Spleen (tissue), 7 donors: ENCODE data around the gene CABLES1.

Experiments
- POLR2A ChIP-seq, 3 donors: fragments of 450-650 bp; IDR thresholded peaks; one replicate each; pipeline ENCODE4 v1.5.1; 2017; ENCODE audit warnings: antibody characterized with exemption in 3 of 3, mild to moderate bottlenecking in 1 of 3
- POLR2AphosphoS5 ChIP-seq, 3 donors: sonication (generic); formaldehyde crosslinking; IDR thresholded peaks; one replicate each; pipeline ENCODE4 v1.5.1; 2017; ENCODE audit warnings: antibody characterized with exemption in 3 of 3
- TF ChIP-seq, protein P1 (sequence below), 11 experiments: fragments of 200-600 bp in 7 of 11; fragments of 450-650 bp in 4 of 11; sonication (generic) in 4 of 11; IDR thresholded peaks in 8 of 11; conservative IDR thresholded peaks in 3 of 11; 1 replicate in 7 of 11; 2 replicates in 4 of 11; pipeline versions ENCODE4 v1.4.0 to v1.8.0; 2016 to 2021; ENCODE audit warnings: antibody characterized with exemption in 11 of 11, inconsistent platforms in 4 of 11, mild to moderate bottlenecking in 1 of 11
- donor health status: DM: no; HTN: no; CAD: no; lungs with moderate emphysema.
- donor health status: DM: no; HTN: no; CAD: no.
- donor health status: DM: no; HTN: no; CAD: no.

- TF ChIP-seq, protein P1, sequence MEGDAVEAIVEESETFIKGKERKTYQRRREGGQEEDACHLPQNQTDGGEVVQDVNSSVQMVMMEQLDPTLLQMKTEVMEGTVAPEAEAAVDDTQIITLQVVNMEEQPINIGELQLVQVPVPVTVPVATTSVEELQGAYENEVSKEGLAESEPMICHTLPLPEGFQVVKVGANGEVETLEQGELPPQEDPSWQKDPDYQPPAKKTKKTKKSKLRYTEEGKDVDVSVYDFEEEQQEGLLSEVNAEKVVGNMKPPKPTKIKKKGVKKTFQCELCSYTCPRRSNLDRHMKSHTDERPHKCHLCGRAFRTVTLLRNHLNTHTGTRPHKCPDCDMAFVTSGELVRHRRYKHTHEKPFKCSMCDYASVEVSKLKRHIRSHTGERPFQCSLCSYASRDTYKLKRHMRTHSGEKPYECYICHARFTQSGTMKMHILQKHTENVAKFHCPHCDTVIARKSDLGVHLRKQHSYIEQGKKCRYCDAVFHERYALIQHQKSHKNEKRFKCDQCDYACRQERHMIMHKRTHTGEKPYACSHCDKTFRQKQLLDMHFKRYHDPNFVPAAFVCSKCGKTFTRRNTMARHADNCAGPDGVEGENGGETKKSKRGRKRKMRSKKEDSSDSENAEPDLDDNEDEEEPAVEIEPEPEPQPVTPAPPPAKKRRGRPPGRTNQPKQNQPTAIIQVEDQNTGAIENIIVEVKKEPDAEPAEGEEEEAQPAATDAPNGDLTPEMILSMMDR (IDR thresholded peaks at IDR 0.05 in 8 of 11, conservative IDR thresholded peaks at IDR 0.05 in 3 of 11), result no peak
- TF ChIP-seq POLR2A (IDR thresholded peaks at IDR 0.05) (no peak), POLR2AphosphoS5 (IDR thresholded peaks at IDR 0.05) (no peak)
Measured at GRCh38 chr18:23244401-23244800, 109.1 kb downstream of the CABLES1 start.
